Midbrain (tissue), 1 donor: Measurements from ENCODE around the gene NAE1.

Source experiments
- DNase-seq: peaks from one replicate; lab custom pipeline; 2025; lab: John Stamatoyannopoulos, UW

Gene NAE1

DNA sequence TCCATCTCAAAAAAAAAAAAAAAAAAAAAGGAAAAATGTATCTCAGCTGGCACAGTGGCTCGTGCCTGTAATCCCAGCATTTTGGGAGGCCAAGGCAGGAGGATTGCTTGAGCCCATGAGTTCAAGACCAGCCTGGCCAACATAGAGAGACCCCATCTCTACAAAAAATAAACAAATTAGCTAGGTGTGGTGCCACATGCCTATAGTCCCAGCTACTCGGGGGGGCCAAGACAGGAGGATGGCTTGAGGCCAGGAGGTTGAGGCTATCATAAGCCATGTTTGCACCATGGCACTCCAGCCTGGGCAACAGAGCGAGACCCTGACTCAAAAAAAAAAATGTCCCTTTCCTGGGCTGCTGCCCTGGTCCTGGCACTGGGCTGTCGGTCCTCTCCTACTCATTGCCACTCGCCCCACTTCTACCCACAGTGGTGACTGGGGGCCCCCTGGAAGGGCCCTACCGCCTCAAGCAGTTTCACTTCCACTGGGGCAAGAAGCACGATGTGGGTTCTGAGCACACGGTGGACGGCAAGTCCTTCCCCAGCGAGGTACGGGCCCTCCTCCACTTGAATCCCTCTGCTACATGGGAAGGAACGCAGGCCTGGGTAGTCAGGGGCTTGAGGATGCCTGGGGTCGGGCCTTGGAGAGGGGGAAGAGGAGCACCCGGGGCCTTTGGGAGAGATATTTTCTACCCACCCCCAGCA, 19.5 kb upstream of the NAE1 start:
- DNase-seq: no peak

DNA sequence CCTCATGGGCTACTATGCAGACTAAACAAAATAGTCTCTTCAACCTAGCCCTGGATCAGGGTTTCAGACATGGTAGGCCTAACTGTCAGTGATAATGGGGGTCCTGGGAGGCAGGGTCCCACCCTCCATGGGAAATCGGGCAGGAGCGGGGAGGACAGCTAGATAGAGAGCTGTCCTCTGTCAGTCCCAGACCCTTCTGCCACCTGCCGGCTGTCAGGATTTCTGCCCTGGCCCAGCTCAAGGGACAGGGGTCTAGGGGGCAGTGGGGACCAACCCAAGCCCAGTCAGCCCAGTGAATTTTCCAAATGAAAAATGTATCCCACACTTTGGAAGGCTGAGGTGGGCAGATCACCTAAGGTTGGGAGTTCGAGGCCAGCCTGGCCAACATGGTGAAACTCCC, 18.8 kb upstream of the NAE1 start:
- DNase-seq: no peak

DNA sequence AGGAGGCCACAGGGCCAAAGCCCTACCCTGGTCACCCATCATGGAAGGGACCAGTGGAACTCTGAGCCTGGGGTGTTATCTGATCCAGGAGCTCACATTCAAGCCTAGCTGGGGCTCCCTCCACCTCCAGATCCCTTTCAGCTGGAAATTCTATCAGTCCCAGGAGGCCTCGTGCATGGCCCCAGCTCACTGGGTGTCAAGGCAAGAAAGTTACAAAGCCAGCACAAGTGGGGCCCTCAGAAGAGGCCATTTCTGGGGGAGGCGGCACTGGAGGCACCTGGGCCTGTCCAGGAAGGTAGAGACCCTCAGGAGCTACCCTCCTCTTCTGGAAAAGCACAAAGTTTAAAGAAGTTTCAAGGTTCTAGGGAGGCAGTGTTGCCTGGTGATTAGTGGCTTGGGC, 18.2 kb upstream of the NAE1 start:
- DNase-seq: no peak

DNA sequence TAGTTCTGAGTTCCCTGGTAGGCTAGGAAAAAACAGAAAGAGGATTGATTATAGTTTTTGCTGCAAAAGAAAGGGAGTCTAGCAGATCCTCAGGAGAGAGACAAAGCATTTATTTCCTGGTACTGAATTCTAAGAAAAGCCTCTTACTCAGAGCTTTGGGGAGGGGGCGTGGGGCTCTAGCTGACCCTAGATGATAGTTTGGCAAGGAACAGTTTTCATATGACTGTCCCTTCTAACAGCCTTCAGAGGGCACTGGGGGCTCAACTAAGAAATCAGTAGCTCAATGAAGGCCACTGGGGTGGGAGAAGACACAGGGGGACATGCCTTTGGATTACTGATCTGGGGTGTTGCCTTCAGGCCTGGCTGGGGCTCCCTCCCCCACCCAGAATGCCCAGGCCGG, 17.4 kb upstream of the NAE1 start:
- no peak for DNase-seq

DNA sequence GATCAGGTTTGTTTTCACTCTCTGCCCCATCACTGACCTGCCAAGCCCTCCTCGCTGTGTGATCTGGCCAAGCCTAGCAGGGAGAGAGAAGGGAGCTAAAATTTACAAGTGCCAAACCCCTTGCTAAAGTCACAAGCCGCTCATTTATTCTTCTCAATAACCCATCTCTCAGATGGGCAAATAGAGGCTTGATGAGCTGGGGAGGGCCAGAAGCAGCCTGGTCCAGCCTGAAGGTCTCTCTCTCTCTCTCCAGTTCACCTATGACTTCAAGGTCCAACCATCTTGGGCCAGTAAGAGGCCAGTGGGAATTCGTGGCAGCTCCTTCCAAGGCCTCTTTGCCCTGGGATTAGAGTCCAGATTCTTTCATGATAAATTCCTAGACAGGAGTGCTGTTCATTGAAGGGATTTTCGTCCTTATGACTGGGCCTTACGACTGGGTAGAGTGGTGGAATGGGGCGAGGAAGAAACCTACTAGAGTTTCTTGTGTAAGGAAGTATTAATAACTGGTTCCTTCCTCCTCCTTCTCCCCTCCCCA, 16.8 kb upstream of the NAE1 start:
- DNase-seq: no peak

DNA sequence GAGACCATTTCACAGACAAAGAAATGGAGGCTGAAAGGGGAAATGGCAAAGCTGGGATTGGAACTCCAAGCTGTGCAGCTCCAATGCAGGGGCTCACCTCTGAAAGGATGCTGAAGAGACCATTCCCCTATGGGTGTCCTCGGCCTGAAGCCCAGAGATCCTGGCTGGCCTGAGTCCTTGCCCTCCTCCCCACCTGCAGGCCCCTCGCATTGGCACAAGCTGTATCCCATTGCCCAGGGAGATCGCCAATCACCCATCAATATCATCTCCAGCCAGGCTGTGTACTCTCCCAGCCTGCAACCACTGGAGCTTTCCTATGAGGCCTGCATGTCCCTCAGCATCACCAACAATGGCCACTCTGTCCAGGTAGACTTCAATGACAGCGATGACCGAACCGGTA, 16.1 kb upstream of the NAE1 start:
- no peak for DNase-seq

DNA sequence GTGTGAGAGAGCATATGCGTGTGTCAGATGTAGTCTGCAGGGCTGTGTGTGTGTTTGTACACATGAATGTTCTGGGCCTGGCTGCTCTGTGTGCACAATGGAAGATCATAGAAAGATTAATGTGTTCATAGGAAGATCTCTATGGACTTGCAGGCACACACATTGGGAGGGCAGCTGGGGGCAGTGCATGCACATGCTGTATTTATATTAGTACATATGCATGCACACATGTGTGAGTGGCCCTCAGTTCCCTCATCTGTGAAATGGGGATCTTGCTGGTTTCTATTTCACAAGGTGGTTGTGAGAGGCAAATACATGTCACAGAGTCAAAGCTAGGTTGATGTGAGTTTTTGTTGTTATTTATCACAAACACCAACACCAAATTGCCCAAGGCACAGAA, 15.5 kb upstream of the NAE1 start:
- no peak for DNase-seq

DNA sequence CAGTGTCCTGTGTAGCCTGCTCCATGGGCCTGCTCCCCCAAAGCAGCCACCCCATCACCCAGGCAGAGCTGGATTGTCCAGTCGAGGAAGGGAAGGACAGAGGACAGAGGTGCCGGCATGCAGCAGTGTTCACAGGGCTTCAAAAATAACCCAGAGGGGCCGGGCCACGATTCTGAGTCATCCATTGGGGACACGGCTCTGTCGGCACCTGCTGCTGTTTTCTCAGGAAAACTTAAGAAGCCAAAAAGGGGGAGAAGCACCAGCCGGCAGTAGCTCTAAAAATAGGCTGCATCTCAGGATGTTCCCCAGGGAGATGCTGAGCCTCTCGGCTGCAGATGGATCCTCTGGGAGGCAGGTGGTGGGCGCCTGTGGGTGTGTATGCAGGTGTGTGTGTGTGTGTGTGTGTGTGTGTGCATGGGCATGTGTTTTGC, 15.0 kb upstream of the NAE1 start:
- DNase-seq: no peak

DNA sequence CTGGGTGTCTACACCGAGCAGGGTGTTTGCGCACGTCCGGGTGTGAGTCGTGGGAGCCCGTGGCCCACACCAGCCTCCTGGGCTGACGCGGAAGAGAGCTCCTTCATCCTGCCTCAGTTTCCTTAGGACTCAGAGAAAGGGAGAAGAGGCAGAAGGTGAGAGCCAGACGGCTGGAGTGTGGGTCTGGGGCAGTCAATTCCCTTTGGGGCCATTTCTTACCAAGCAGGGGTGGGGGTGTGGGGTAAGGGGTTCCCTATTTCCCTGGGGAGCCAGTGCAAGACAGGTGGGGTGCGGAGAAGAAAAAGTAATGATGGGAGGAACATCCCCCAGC, 14.3 kb upstream of the NAE1 start:
- no peak for DNase-seq

DNA sequence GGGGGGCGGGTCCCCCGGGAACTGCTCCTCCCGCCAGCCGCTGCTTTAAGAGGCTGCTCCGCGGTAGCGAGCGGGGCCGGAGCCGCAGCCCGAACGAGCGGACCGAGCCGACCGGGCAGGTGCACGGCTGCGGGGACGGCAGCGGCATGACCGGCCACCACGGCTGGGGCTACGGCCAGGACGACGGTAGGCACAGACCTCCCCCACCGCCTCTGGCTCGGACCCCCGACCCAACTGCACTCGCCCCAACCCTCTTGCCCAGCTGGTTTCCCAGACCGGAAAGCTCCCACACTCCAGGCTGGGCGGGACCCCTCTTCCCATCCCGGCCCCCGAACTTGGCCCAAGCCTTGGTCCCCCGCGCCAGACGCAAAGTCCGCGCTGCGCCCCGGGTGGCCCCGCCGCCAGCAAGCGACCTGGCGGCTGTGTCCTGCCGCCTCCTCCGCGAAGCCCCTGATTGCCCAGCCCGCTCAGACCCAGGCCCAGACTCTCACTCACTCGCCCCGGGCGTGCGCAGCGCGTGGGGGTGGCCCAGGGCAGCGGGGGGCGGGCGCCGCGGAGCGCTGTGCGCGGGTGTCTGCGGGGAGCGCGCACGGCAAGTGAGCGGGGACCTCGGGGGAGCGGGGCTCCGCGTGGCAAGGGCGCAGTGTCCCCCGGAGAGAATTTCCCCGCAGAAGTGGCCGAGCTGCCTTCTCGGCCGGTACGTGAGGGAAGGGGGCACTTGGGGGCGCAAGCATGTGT, 13.7 kb upstream of the NAE1 start, which contains the start of gene CA7:
CA7 (plus strand) TSS at position 73 of the 738 bp plus-strand sequence; CDS start at position 147, 74 bp downstream.
- DNase-seq: no peak

DNA sequence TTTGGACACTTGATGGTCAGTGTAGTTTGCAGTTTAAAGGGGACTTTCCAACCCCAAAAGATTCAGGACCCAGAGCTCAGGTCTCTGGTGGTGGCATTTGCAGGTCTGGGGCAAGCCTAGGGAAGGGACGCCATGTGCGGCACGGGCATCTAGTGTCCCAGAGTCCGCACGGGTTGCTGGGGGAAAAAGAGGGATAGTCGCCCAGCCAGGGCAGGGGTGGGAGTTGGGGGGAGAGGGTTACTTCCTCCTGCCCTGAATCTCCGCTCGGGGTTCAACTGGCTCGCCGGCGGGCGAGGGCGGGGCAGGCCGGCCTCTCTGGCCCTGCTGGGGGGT, 13.2 kb upstream of the NAE1 start:
- DNase-seq: no peak

DNA sequence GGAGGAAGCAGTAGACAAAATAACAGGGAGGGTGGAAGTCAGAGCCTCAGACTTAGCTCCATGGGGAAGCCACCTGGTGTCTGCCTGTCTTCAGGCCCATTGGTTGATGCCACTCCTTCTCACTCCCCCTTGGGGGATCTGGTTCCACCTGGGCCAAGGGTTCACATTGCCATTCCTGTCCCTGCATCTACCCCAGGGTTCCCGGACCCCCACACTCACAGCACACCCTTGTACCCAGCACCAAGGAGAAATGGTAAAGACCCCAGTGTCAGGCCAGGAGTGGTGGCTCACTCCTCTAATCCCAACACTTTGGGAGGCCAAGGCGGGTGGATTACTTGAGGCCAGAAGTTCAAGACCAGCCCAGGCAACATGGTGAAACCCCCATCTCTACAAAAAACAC, 12.4 kb upstream of the NAE1 start:
- DNase-seq: no peak

DNA sequence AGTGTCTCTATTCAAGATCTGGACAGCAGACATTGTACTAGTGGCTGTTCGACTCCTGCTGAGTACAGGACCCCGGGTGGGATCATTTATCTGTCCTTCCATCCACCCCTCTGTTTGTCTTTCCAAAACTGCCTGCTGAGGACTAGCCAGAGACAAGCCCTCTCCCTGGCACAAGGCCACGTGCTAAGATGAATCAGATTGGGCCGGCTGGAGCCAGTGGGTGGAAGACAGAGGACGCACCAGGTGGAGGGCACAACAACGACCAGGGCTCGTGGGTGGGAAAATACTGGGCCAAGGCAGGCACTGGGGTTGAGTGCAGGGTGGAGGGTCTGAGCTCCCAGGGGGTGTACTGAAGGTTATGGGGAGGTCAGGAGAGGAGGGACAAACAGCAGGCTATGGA, 12.0 kb upstream of the NAE1 start:
- DNase-seq: no peak

DNA sequence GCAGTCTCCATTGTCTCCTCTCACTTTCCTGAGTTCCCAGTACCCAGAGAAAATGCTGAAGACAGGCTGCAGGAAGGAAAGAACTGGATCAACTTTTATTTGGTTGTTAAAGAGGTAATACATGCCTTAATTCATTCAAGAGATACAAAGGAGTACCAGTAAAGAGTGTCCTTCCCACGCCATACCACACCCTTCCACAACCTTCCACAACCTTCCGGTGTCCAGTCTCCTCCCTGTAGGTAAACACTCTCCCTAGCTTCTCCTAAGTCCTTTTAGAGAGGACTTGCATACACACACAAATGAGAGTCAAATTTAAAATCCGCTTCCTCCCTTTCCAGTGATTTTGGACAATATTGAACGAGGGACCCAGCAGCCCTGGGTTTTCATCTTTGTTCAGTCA, 10.6 kb upstream of the NAE1 start:
- DNase-seq: no peak

DNA sequence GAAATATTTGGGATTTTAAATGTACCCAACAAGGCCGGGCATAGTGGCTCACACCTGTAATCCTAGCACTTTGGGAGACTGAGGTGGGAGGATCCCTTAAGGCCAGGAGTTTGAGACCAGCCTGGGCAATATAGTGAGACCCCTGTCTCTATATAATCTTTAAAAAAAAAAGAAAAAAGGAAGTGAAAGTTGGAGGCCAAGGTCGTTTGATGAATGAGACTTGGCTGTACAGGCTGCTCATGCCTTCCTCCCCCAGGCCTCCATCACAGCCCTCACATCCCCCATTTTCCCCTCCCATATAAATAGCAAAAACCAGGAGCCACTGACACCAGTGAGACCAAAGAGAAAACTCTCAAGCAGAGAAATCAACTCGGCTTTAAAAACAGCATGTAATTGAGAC, 10.1 kb upstream of the NAE1 start:
- no peak for DNase-seq

DNA sequence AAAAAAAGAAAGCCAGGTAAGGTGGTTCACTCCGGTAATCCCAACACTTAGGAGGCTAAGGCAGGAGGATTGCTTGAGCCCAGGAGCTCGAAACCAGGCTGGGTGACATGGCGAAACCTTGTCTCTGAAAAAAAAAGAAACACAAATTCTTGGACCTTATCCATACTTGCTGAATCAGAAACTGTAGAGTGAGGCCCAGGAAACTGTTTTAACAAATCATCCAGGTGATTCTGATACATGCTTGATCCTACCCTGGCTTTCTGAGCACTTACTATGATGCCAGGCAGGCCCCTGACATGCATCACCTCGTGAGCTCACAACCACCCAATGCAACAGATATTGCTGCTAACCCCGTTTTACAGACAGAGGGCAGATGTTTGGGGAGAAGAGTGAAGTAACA, 4.0 kb upstream of the NAE1 start:
- DNase-seq: no peak

DNA sequence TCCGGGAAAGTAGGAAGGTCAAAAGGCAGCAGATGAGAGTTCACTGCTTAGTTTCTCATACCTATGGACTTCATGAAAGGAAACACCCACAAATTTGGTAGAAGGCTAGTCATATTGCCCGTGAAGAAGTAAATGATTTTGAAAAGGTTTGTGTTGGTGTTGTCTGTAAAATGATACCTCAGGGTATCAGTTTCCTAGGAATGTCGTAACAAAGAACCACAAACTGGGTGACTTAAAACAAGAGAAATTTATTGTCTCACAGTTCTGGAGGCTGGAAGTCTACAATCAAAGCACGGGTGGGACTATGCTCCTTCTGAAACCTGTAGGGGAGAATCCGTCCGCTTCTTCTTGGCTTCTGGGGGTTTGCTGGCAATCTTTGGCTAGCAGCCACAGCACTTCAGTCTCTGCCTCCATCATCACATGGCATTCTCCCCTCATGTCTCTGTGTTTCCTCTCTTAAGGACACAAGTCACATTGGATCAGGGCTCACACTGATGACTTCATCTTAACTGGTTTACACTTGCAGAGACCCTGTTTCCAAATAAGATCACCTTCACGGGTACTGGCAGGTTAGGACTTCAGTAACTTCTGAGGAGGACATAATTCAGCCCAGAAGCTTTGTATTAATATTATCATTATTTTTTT, 2.0 kb upstream of the NAE1 start:
- DNase-seq: no peak

DNA sequence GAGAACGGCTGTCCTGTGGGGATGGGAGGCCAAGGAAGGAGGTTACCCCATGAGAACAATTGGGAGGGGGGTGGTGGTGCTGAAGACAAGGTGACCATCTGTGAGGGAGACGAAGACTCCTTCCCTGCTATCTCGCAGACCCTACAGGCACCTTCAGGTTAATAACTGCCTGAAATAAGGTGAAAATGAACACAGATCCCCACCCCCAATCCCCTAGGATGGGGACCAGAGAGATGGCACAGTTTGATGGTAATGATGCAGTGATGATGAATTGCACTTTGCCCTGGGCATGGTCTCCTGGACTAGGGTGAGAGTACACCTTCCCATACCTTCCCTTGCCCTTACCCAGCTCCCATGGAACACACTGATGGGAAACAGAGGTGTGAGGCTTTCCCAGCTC, 1.4 kb upstream of the NAE1 start:
- no peak for DNase-seq

DNA sequence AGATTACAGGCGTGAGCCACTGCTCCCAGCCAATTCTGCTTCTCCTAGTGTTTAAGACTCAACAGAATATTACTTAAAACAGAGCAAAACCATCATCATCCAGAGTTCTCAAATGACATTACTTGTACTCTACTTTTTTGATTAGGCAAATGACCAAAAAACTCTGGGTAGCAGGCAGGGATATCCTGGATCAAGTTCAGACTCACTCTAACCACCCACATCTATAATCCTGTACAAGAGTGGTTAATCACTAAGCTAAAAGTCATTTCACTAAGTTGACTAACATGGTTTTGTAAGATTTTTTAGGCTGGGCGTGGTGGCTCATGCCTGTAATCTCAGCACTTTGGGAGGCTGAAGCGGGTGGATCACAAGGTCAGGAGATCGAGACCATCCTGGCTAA, 6.8 kb downstream of the NAE1 start:
- DNase-seq: no peak

DNA sequence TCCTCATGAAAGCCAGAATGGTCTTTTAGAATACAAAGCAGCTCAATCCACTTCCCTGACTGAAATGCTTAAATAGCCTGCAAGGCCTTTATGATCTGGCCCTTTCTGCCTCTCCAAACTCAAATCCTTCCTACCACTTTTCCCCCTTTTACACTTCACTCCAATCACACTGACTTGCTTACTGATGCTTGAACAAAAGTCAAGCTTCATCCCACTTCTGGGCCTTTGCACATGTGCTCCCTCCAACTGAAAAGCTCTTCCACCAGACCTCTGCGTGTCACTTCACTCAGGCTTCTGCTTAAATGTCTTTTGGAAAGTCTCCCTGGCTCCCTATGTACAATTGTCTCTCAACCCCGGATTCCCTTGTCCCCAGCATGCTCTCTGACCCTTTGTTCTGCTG, 16.0 kb downstream of the NAE1 start:
- DNase-seq: no peak

DNA sequence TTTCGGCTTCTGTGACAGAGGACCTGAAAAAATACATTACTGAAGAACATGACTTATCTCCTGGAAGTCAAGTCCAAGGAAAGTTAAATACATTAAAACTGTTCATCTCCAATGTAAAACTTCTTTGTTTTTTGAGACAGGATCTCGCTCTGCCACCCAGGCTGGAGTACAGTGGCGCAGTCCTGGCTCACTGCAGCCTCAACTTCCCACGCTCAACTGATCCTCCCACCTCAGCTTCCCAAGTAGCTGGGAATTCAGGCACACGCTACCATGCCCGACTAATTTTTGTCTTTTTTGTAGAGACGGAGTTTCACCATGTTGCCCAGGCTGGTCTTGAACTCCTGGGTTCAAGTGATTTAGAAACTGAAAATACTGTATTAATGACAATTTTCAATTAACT, 19.7 kb downstream of the NAE1 start:
- DNase-seq: no peak

DNA sequence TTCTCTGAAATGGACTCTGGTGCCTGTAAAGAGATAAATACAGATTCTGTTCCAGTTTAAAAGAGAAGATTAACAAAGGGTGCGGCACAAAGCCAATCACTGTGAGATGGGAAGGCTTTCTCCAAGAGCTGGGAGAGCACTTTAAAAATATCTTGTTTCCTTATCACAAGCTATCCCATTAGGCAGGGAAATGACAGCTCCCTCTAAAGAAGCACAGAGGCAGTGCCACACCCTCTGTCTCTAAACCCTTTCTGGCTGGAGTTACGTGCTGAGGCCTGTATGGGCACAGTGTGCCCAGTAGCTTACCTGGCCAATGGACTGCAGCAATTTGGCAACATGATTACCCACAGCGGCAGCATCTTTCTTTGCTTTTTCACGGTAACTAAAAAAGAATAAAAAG, 20.4 kb downstream of the NAE1 start:
- no peak for DNase-seq

DNA sequence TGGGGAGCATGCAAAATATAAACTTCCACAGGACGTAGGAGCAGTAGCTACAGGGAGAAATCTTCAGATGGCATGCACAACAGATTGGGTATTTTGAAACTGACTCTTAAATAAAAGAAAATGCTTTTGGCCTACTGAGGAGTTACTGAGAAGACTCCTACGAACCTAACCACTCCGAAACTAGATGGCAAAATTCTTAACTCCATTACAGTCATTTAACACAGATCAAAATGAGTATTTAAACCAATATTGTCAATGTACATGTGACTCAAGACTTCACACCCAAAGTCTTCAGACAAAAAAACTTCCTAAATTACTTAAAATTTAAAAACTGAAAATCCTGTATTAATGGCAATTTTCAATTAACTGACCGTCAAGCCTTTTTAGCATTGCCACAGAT, 21.0 kb downstream of the NAE1 start:
- no peak for DNase-seq
